Measurements from ENCODE around the gene FBXO17.

DNA sequence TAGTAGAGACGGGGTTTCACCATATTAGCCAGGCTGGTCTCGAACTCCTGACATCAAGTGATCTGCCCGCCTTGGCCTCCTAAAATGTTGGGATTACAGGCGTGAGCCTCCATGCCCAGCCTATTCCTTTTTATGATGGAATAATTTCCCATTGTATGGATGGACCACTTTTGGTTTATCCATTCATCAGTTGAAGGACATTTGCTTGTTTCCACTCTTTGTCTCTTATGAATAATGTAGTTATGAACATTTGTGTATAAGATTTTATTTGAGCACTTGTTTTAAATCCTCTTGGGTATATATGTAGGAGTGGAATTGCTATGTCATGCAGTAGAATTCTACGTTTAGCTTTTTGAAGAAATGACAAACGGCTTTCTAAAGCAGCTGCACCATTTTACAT lies 33.5 kb upstream of the FBXO17 start:
- TF ChIP-seq EZH2 (IDR thresholded peaks at IDR 0.05; ENCODE audit: borderline replicate concordance, insufficient read depth, low read depth, low read length, poor library complexity, severe bottlenecking) = no peak
- TF ChIP-seq, protein P1, sequence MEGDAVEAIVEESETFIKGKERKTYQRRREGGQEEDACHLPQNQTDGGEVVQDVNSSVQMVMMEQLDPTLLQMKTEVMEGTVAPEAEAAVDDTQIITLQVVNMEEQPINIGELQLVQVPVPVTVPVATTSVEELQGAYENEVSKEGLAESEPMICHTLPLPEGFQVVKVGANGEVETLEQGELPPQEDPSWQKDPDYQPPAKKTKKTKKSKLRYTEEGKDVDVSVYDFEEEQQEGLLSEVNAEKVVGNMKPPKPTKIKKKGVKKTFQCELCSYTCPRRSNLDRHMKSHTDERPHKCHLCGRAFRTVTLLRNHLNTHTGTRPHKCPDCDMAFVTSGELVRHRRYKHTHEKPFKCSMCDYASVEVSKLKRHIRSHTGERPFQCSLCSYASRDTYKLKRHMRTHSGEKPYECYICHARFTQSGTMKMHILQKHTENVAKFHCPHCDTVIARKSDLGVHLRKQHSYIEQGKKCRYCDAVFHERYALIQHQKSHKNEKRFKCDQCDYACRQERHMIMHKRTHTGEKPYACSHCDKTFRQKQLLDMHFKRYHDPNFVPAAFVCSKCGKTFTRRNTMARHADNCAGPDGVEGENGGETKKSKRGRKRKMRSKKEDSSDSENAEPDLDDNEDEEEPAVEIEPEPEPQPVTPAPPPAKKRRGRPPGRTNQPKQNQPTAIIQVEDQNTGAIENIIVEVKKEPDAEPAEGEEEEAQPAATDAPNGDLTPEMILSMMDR (IDR thresholded peaks at IDR 0.05) = no peak

All from B cell (primary cell).